AG10803 (cell line): ENCODE data around the gene SH3BGRL2.
A peak's percentile ranks its signal among the peaks of the same experiment; 100 is the strongest.

ENCODE experiments used
- DNase-seq: peaks from one replicate; pipeline ENCODE4 v3.0.0; 2010; ENCODE audit warnings: low read depth
- H3K4me3 ChIP-seq: 2 replicates; pipeline ENCODE4 v1.5.1; 2011; ENCODE audit warnings: mild to moderate bottlenecking, low read length, control low read depth
- TF ChIP-seq, protein P1 (sequence below): conservative IDR thresholded peaks from 2 replicates; pipeline ENCODE4 v1.5.1; 2011; ENCODE audit warnings: mild to moderate bottlenecking, low read length, control low read depth, inconsistent platforms

SH3BGRL2 gene

DNA sequence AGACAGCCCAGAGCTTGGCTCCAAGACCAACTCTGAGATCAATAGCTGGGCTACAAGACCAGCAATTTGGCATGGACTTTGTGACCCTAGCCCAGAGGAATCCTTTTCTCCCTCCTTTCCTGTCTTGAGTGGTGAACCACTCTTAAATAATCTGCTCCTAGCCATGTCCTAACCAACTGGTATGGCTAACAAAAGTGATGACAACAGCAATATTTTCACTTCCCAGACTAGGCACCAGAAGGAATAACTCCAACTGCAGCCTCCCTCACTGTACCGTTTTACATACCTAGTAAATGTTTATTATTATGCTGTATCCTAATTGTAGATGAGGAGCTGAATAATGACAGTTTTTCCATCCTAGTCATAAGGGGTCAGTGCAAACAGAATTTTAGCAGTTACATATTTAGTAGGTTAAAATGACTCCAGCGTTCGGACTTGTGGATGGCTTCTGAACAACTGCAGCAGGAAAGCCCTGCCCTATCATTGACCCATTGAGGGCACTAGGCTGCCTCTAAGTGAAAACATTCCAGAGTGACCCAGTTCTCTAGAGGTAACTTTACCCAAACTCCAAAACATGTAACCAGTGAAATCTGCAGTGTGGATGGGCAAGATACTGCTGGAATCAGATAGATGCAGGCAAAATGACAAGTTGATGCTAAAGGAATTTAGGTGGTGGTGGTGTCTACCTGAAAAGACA is 77.1 kb downstream of the SH3BGRL2 start:
- DNase-seq: no peak
- TF ChIP-seq, protein P1, sequence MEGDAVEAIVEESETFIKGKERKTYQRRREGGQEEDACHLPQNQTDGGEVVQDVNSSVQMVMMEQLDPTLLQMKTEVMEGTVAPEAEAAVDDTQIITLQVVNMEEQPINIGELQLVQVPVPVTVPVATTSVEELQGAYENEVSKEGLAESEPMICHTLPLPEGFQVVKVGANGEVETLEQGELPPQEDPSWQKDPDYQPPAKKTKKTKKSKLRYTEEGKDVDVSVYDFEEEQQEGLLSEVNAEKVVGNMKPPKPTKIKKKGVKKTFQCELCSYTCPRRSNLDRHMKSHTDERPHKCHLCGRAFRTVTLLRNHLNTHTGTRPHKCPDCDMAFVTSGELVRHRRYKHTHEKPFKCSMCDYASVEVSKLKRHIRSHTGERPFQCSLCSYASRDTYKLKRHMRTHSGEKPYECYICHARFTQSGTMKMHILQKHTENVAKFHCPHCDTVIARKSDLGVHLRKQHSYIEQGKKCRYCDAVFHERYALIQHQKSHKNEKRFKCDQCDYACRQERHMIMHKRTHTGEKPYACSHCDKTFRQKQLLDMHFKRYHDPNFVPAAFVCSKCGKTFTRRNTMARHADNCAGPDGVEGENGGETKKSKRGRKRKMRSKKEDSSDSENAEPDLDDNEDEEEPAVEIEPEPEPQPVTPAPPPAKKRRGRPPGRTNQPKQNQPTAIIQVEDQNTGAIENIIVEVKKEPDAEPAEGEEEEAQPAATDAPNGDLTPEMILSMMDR: no peak
- H3K4me3 ChIP-seq: no peak overlapping the region

DNA sequence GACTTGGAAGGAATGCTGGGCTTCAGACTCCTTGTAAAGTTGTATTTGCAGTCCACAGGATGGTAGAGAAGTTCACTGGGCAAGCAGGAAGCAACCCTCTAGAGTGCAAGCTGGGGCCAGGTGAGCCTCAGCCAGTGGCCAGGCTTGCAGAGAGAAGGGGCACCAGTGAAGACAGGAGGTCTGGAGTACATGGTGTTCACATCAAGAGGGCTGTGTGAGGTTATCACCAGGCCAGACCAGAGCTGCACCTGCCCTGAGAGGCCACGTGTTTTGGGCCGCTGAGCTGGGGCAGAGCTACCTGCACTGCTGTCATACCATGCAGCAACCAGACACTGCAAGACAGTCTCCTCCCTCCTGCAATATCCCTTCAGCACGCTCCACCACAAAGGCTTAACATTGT is 79.0 kb downstream of the SH3BGRL2 start:
- no peak for DNase-seq
- H3K4me3 ChIP-seq: no peak overlapping the region
- TF ChIP-seq, protein P1: no peak

DNA sequence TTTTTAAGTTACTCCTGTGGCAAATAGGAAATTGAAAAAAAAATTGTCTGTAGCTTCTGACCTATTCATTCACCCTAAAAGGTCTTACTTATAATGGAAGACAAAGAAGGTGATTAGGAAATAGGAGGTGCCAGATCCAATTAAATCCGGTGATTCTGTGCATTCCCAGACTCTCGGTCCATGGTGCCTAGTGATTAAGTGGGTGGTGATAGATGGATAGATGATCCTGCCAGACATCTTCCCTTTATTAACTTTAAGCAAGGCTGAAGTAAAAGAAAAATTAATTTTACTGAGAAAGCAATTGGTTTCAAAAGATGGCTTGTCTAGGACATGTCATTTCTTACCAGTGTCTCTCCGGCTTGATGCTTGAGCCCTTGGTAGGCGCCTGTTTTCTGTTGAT is 80.0 kb downstream of the SH3BGRL2 start:
- TF ChIP-seq, protein P1: no peak
- no peak overlapping the region for H3K4me3 ChIP-seq
- DNase-seq: no peak

DNA sequence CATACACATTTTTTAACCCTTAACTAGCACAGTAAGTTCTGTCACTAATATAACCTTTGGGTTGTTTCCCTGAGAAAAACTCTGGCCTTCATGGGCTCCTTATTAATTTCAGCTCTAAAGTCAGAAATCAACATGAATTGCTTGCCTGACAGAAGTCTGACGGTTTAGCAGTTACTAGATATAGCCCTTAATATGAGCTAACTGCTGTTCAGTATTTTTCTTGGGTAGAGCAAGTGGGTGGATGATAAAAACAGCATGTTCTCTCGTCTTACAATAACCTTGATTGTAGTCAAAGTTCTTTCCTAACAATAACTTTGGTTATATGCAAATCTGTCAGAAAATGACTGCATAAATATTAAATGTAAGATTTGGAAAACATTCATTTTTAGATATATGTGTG is 81.0 kb downstream of the SH3BGRL2 start:
- TF ChIP-seq, protein P1: no peak
- H3K4me3 ChIP-seq: no peak overlapping the region
- no peak for DNase-seq

DNA sequence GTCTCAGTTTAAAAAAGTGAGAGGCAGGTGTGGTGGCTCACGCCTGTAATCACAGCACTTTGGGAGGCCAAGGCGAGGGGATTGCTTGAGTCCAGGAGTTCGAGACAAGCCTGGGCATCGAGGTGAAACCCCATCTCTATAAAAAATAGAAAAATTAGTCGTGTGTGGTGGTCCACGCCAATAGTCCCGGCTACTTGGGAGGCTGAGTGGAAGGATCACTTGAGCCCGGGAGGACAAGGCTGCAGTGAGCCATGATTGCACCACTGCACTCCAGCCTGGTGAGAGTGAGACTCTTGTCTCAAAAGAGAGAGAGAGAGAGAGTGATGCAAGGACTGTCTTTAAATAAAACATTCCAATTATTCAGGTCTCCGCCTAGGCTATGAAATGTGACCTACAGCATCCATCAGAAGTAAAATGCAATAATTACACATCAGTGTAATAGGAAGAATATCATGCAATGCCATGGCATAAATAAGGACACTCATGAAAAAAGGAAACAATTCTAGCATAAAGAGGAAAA is 81.5 kb downstream of the SH3BGRL2 start:
- TF ChIP-seq, protein P1: no peak
- no peak for DNase-seq
- no peak overlapping the region for H3K4me3 ChIP-seq

DNA sequence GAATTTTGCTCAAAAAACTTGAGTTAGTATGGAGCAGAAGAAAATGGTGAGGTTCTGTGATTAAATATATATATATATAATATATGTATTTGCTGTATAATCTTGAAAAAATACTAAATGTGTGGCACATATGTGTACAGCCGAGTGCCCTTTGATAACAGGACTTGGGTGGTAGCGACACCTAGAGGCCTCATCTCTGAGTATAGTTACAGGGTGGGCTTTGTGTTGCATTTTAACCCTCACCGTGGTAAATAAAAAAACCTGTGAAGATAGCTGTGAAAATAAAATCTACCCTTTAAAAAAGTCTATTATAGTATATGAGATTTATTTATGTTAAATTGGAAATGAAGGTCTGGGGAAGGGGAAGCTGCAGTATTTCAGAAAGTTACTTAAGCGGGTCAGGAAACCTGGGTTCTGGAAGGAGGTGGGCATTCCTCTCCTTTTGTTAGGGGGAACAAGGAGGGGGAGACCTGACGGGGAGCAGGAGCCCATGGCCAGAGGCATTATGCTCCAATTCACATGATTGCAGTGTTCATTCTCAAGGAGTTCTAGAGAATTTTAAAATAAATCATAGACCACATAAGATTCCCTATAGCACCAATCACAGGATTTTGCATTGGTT is 82.7 kb downstream of the SH3BGRL2 start:
- no peak overlapping the region for H3K4me3 ChIP-seq
- TF ChIP-seq, protein P1: peak; percentile 69
- DNase-seq: peak; percentile 23

DNA sequence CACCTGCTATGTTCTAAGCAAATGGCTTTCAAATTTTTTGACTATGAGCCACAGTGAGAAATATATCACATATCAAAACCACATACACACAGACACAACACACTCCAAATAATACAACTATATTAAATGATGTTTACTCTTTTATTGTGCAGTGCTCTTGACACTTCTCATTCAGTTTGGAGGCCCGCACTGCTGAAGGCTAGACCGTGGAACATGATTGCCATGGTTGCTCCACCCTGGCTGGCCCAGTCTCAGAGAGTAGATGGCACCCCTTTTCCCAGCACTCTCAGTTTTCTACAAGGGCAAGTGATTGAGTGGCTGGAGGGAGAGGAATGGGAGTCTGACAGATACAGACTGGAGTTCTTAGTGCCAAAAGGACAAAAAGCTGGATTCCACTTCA is 86.9 kb downstream of the SH3BGRL2 start:
- no peak overlapping the region for H3K4me3 ChIP-seq
- TF ChIP-seq, protein P1: no peak
- DNase-seq: no peak
